Measurements from ENCODE around the gene NAV2.
A peak's percentile ranks its signal among the peaks of the same experiment; 100 is the strongest.

The NAV2 gene

GRCh38 chr11:19712281-19713195, at the start of gene NAV2:
Gene NAV2, plus strand, starts transcription at chr11:19712837. Its CDS starts 859 bp downstream, at chr11:19713696.
- peak; percentile 51 to 55 for DNase-seq (ENCODE audit: low read depth in 2 of 2)

- DNase-seq (ENCODE audit: low read depth in 2 of 2) = no peak
Measured at GRCh38 chr11:19663206-19663605, 49.4 kb upstream of the NAV2 start.

GRCh38 chr11:19664886-19665548, 47.6 kb upstream of the NAV2 start:
- DNase-seq (ENCODE audit: low read depth in 2 of 2) = no peak

GRCh38 chr11:19666951-19667350, 45.7 kb upstream of the NAV2 start:
- DNase-seq (ENCODE audit: low read depth in 2 of 2) = no peak

GRCh38 chr11:19669511-19669910, 43.1 kb upstream of the NAV2 start:
- no peak for DNase-seq (ENCODE audit: low read depth in 2 of 2)

- no peak for DNase-seq (ENCODE audit: low read depth in 2 of 2)
Measured at GRCh38 chr11:19670030-19670791, 42.4 kb upstream of the NAV2 start.

- DNase-seq (ENCODE audit: low read depth in 2 of 2) = no peak
Measured at GRCh38 chr11:19672586-19673206, 39.9 kb upstream of the NAV2 start.

GRCh38 chr11:19673924-19674729, 38.5 kb upstream of the NAV2 start:
- DNase-seq (ENCODE audit: low read depth in 2 of 2) = no peak

- no peak for DNase-seq (ENCODE audit: low read depth in 2 of 2)
Measured at GRCh38 chr11:19674836-19675235, 37.8 kb upstream of the NAV2 start.

- no peak for DNase-seq (ENCODE audit: low read depth in 2 of 2)
Measured at GRCh38 chr11:19675397-19675796, 37.2 kb upstream of the NAV2 start.

- no peak for DNase-seq (ENCODE audit: low read depth in 2 of 2)
Measured at GRCh38 chr11:19676475-19677380, 35.9 kb upstream of the NAV2 start.

- no peak for DNase-seq (ENCODE audit: low read depth in 2 of 2)
Measured at GRCh38 chr11:19677381-19678080, 35.1 kb upstream of the NAV2 start.

GRCh38 chr11:19679952-19680828, 32.4 kb upstream of the NAV2 start:
- DNase-seq (ENCODE audit: low read depth in 2 of 2) = no peak

GRCh38 chr11:19680829-19681368, 31.7 kb upstream of the NAV2 start:
- DNase-seq (ENCODE audit: low read depth in 2 of 2) = no peak

GRCh38 chr11:19683141-19683805, 29.4 kb upstream of the NAV2 start:
- no peak for DNase-seq (ENCODE audit: low read depth in 2 of 2)

- no peak for DNase-seq (ENCODE audit: low read depth in 2 of 2)
Measured at GRCh38 chr11:19683862-19684491, 28.7 kb upstream of the NAV2 start.

GRCh38 chr11:19686234-19686633, 26.4 kb upstream of the NAV2 start:
- DNase-seq (ENCODE audit: low read depth in 2 of 2) = no peak
